Astrocyte of the hippocampus (primary cell): ENCODE results near the gene CRY2.

Experiments
- DNase-seq: peaks from one replicate; pipeline ENCODE4 v3.0.0; 2011; ENCODE audit warnings: low read depth, low spot score

The CRY2 gene

DNA sequence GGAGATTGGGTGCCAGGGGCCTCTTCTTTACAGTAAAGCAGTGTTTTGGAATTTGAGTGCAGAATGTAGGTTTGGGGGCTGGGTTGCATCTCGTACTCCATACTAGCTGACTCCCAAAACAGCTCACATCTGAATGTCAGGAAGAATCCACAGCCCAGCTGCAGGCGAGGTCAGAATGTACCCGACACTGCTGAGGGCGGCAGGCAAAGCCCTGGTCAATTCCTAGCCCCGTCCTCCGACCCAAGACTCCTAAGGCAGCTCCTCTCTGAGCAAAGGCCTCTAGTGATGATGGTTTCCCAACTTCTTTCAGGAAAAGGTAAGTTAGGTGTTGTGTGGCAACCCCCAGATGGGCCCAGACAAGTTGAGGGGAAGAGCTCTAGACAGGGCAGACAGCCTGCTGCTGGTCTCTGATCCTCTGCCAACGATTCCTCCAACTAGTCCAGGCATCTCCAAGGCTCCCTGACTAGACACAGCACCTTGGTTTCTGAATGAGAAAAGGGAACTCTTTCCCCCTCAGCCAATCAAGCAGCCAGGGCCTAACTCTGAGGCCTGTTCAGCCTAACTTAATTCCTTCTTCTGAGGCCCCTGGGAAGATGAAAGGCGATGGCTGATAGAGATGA lies 83.8 kb downstream of the CRY2 start:
- DNase-seq, result no peak

GRCh38 chr11:45931739-45932138 lies 84.5 kb downstream of the CRY2 start:
- DNase-seq, result no peak

GRCh38 chr11:45932217-45932616 lies 84.9 kb downstream of the CRY2 start:
- no peak for DNase-seq
